H9 (cell line): ENCODE results near the gene MRGPRG. TPM values are rescaled to one million over a fixed set of nuclear protein-coding genes. Genes with fewer than 3 reads are reported as not detected.

Experiments used
- DNase-seq: peaks from one replicate; pipeline ENCODE4 v3.0.0-alpha.2; 2017
- H2AFZ ChIP-seq: one replicate; pipeline ENCODE4 v1.6.1; 2013; ENCODE audit warnings: mild to moderate bottlenecking, low read length, control low read depth, moderate library complexity
- H2AK5ac ChIP-seq: 2 replicates; pipeline ENCODE4 v1.6.1; 2013; ENCODE audit warnings: low read length, control low read depth, mixed read lengths; ENCODE audit not compliant: insufficient read length
- H2BK120ac ChIP-seq: one replicate; pipeline ENCODE4 v1.6.1; 2013; ENCODE audit warnings: low read depth, mild to moderate bottlenecking, low read length, control low read depth, inconsistent platforms; ENCODE audit not compliant: poor library complexity, severe bottlenecking
- H2BK12ac ChIP-seq: 2 replicates; pipeline ENCODE4 v1.6.1; 2013; ENCODE audit warnings: low read length, control low read depth, mixed read lengths, low read depth; ENCODE audit not compliant: insufficient read length
- H2BK15ac ChIP-seq: 2 replicates; pipeline ENCODE4 v1.6.1; 2013; ENCODE audit warnings: low read depth, low read length, control low read depth
- H2BK20ac ChIP-seq: one replicate; pipeline ENCODE4 v1.6.1; 2013; ENCODE audit warnings: low read depth, mild to moderate bottlenecking, low read length, control low read depth, inconsistent platforms; ENCODE audit not compliant: poor library complexity, severe bottlenecking
- H2BK5ac ChIP-seq: 2 replicates; pipeline ENCODE4 v1.6.1; 2013; ENCODE audit warnings: low read length, control low read depth, mixed read lengths; ENCODE audit not compliant: insufficient read length
- H3K14ac ChIP-seq: 2 replicates; pipeline ENCODE4 v1.6.1; 2013; ENCODE audit warnings: low read length, control low read depth; ENCODE audit not compliant: insufficient read depth
- H3K18ac ChIP-seq: 2 replicates; pipeline ENCODE4 v1.6.1; 2013; ENCODE audit warnings: low read depth, mild to moderate bottlenecking, mixed read lengths, low read length, control low read depth; ENCODE audit not compliant: insufficient read length
- H3K23ac ChIP-seq: 2 replicates; pipeline ENCODE4 v1.6.1; 2013; ENCODE audit warnings: low read length, control low read depth, mixed read lengths, low read depth; ENCODE audit not compliant: insufficient read length
- H3K23me2 ChIP-seq: 2 replicates; pipeline ENCODE4 v1.6.1; 2013; ENCODE audit warnings: low read depth, mild to moderate bottlenecking, mixed read lengths, low read length, control low read depth; ENCODE audit not compliant: insufficient read length, poor library complexity, severe bottlenecking
- H3K27ac ChIP-seq: 2 replicates; pipeline ENCODE4 v1.5.1; 2013; ENCODE audit warnings: low read length, control low read depth, mixed read lengths, low read depth; ENCODE audit not compliant: insufficient read length
- H3K27me3 ChIP-seq: 2 replicates; pipeline ENCODE4 v1.6.1; 2013; ENCODE audit warnings: low read length, control low read depth, inconsistent platforms; ENCODE audit not compliant: insufficient read depth
- H3K4ac ChIP-seq: 2 replicates; pipeline ENCODE4 v1.6.1; 2013; ENCODE audit warnings: low read depth, mild to moderate bottlenecking, control low read depth, inconsistent platforms, low read length, moderate library complexity
- H3K4me1 ChIP-seq: 2 replicates; pipeline ENCODE4 v1.6.1; 2013; ENCODE audit warnings: low read length, control low read depth, inconsistent platforms; ENCODE audit not compliant: insufficient read depth
- H3K4me2 ChIP-seq: 2 replicates; pipeline ENCODE4 v1.6.1; 2013; ENCODE audit warnings: low read length, control low read depth, mixed read lengths; ENCODE audit not compliant: insufficient read length, insufficient read depth
- H3K56ac ChIP-seq: 2 replicates; pipeline ENCODE4 v1.6.1; 2013; ENCODE audit warnings: low read depth, mild to moderate bottlenecking, mixed read lengths, low read length, control low read depth; ENCODE audit not compliant: insufficient read length
- H3K79me1 ChIP-seq: 2 replicates; pipeline ENCODE4 v1.6.1; 2013; ENCODE audit warnings: low read depth, mild to moderate bottlenecking, moderate library complexity, low read length, control low read depth, inconsistent platforms; ENCODE audit not compliant: insufficient read depth, poor library complexity, severe bottlenecking
- H3K79me2 ChIP-seq: 2 replicates; pipeline ENCODE4 v1.6.1; 2013; ENCODE audit warnings: low read length, control low read depth, inconsistent platforms; ENCODE audit not compliant: insufficient read depth
- H3K9ac ChIP-seq: 2 replicates; pipeline ENCODE4 v1.6.1; 2013; ENCODE audit warnings: low read length, control low read depth, mixed read lengths; ENCODE audit not compliant: insufficient read length; ENCODE audit errors: extremely low read depth
- H3K9me3 ChIP-seq: one replicate; pipeline ENCODE4 v1.6.1; 2013; ENCODE audit warnings: low read depth, low read length, inconsistent platforms; ENCODE audit not compliant: control insufficient read depth
- H3T11ph ChIP-seq: one replicate; pipeline ENCODE4 v1.6.1; 2013; ENCODE audit warnings: mild to moderate bottlenecking, low read length, control low read depth, inconsistent platforms
- H4K20me1 ChIP-seq: one replicate; pipeline ENCODE4 v1.6.1; 2013; ENCODE audit not compliant: control insufficient read depth, insufficient read length, insufficient read depth
- H4K5ac ChIP-seq: 2 replicates; pipeline ENCODE4 v1.6.1; 2013; ENCODE audit warnings: low read depth, mild to moderate bottlenecking, mixed read lengths, low read length, control low read depth; ENCODE audit not compliant: insufficient read length
- H4K8ac ChIP-seq: replicated peaks from 2 replicates; pipeline ENCODE4 v1.6.1; 2013; ENCODE audit warnings: low read length, control low read depth, mixed read lengths, low read depth; ENCODE audit not compliant: insufficient read length
- H4K91ac ChIP-seq: 2 replicates; pipeline ENCODE4 v1.6.1; 2013; ENCODE audit warnings: low read depth, mild to moderate bottlenecking, moderate library complexity, mixed read lengths, low read length, control low read depth; ENCODE audit not compliant: insufficient read length
- H3K27ac Mint-ChIP-seq, 3 experiments: 2 replicates in 2 of 3; 3 replicates in 1 of 3; pipeline ENCODE4 v1.8.0; 2020 to 2021; ENCODE audit warnings: mixed read lengths in 3 of 3, mild to moderate bottlenecking in 1 of 3, moderate library complexity in 1 of 3
- H3K27me3 Mint-ChIP-seq: 2 replicates; pipeline ENCODE4 v1.8.0; 2021; ENCODE audit warnings: low read depth, mild to moderate bottlenecking, moderate library complexity, mixed read lengths
- H3K36me3 Mint-ChIP-seq, 3 experiments: 2 replicates in 2 of 3; 3 replicates in 1 of 3; pipeline ENCODE4 v1.8.0; 2020 to 2021; ENCODE audit warnings: low read depth in 3 of 3, mixed read lengths in 3 of 3; ENCODE audit not compliant: insufficient read depth in 1 of 3
- H3K4me1 Mint-ChIP-seq, 2 experiments: 2 replicates each; pipeline ENCODE4 v1.8.0; 2020; ENCODE audit warnings: mixed read lengths in 2 of 2
- H3K4me3 Mint-ChIP-seq, 2 experiments: 2 replicates in 1 of 2; 3 replicates in 1 of 2; pipeline ENCODE4 v1.8.0; 2020 to 2021; ENCODE audit warnings: mild to moderate bottlenecking in 2 of 2, mixed read lengths in 2 of 2, moderate library complexity in 1 of 2
- H3K9me3 Mint-ChIP-seq, 2 experiments: 2 replicates in 1 of 2; 3 replicates in 1 of 2; pipeline ENCODE4 v1.8.0; 2020; ENCODE audit warnings: mild to moderate bottlenecking in 2 of 2, mixed read lengths in 2 of 2, moderate library complexity in 1 of 2
- WGBS: extraction: QIAGEN DNeasy Blood & Tissue Kit; methylation state at CpG from one replicate; pipeline ENCODE4 v1.1.7; 2013; ENCODE audit warnings: missing lambda C conversion rate, low lambda C conversion rate, mixed read lengths; ENCODE audit not compliant: insufficient read length; ENCODE audit errors: extremely low coverage; 5-methylcytosine and 5-hydroxymethylcytosine counted together
- total RNA-seq: library from RNA; stranded (reverse); gene quantifications from 2 replicates; pipeline ENCODE4 v1.2.1, GENCODE V29; 2021
- TF ChIP-seq, protein P1 (sequence below): fragments of 200-600 bp; sonication (generic); conservative IDR thresholded peaks from 3 replicates; pipeline ENCODE4 v1.8.0; 2021; ENCODE audit warnings: antibody characterized with exemption, mild to moderate bottlenecking

The MRGPRG gene
- total RNA-seq, 1 experiment from 2014 or later = not detected

GRCh38 chr11:3234846-3235245, 16.2 kb upstream of the MRGPRG start:
- Histone ChIP-seq H3K27me3 (no peaks in the 10 kb centered on the region), H4K8ac (no peak overlapping the region), H2AK5ac (no peak overlapping the region), H3K14ac (no peak overlapping the region), H3T11ph (no peak overlapping the region), H2BK20ac (no peak overlapping the region), H4K5ac (no peak overlapping the region), H3K4ac (no peak overlapping the region), H2BK5ac (no peak overlapping the region), H2BK12ac (no peak overlapping the region), H3K56ac (no peak overlapping the region), H3K9ac (no peak overlapping the region), H2BK120ac (no peak overlapping the region), H4K20me1 (no peaks in the 10 kb centered on the region), H2AFZ (no peak overlapping the region), H3K23me2 (no peaks in the 10 kb centered on the region), H3K23ac (no peak overlapping the region), H3K9me3 (no peaks in the 10 kb centered on the region), H3K4me1 (no peaks in the 10 kb centered on the region), H3K18ac (no peak overlapping the region), H3K4me2 (no peak overlapping the region), H3K79me2 (no peaks in the 10 kb centered on the region), H2BK15ac (no peak overlapping the region), H4K91ac (no peak overlapping the region), H3K79me1 (no peaks in the 10 kb centered on the region), H3K27ac (no peak overlapping the region)
- TF ChIP-seq, protein P1, sequence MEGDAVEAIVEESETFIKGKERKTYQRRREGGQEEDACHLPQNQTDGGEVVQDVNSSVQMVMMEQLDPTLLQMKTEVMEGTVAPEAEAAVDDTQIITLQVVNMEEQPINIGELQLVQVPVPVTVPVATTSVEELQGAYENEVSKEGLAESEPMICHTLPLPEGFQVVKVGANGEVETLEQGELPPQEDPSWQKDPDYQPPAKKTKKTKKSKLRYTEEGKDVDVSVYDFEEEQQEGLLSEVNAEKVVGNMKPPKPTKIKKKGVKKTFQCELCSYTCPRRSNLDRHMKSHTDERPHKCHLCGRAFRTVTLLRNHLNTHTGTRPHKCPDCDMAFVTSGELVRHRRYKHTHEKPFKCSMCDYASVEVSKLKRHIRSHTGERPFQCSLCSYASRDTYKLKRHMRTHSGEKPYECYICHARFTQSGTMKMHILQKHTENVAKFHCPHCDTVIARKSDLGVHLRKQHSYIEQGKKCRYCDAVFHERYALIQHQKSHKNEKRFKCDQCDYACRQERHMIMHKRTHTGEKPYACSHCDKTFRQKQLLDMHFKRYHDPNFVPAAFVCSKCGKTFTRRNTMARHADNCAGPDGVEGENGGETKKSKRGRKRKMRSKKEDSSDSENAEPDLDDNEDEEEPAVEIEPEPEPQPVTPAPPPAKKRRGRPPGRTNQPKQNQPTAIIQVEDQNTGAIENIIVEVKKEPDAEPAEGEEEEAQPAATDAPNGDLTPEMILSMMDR = no peak
- Mint-ChIP-seq H3K27me3 (peaks cover 11% of the 10 kb centered on the region), H3K9me3 (no peaks in the 10 kb centered on the region), H3K36me3 (no peaks in the 10 kb centered on the region), H3K27ac (no peak overlapping the region), H3K4me3 (no peak overlapping the region), H3K4me1 (peaks cover 8 to 16% of the 10 kb centered on the region in 2 experiments)
- DNase-seq = no peak
- no CpG with 5 or more reads among the region's 7 CpGs for WGBS
